Suppressor macrophage (primary cell): ENCODE data around the gene C2orf42.
"Not testable (repeated sequence)": the region's sequence is repeated elsewhere in the genome, so short reads cannot be mapped to it uniquely, and the experiment has no call there.

Experiments
- DNase-seq, 4 experiments: peaks; one replicate each; pipeline ENCODE4 v3.0.0-alpha.2; 2020 to 2022
- total RNA-seq, 17 experiments: gene quantifications; one replicate each; lab custom pipeline; 2026; ENCODE audit warnings: mixed read lengths in 6 of 17, inconsistent platforms in 3 of 17; lab: John Stamatoyannopoulos, UW

The C2orf42 gene
- total RNA-seq: 4.9 to 11.0 (median 9.0) reads per million in 17 experiments

- peak; percentile 98 to 99 (median 98) for DNase-seq
Measured at GRCh38 chr2:70190418-70191243, at the start of gene C2orf42. Gene C2orf42 (minus strand): TSS chr2:70191019. CDS start chr2:70181985, 9,034 bp downstream.

GRCh38 chr2:70240599-70240998, 49.8 kb upstream of the C2orf42 start:
- no peak for DNase-seq

- no peak for DNase-seq
Measured at GRCh38 chr2:70233926-70234325, 43.1 kb upstream of the C2orf42 start.

GRCh38 chr2:70226781-70227180, 36.0 kb upstream of the C2orf42 start:
- DNase-seq: peak in 1 of 4 experiments; percentile 12

GRCh38 chr2:70223305-70223704, 32.5 kb upstream of the C2orf42 start:
- not testable (repeated sequence) for DNase-seq

- DNase-seq: no peak
Measured at GRCh38 chr2:70214953-70215549, 24.2 kb upstream of the C2orf42 start.

GRCh38 chr2:70214365-70214764, 23.5 kb upstream of the C2orf42 start:
- no peak for DNase-seq

- no peak for DNase-seq
Measured at GRCh38 chr2:70212298-70212932, 21.6 kb upstream of the C2orf42 start.

GRCh38 chr2:70211595-70211994, 20.8 kb upstream of the C2orf42 start:
- DNase-seq: no peak

GRCh38 chr2:70204452-70204851, 13.6 kb upstream of the C2orf42 start:
- DNase-seq: no peak

- DNase-seq: no peak
Measured at GRCh38 chr2:70203086-70203485, 12.3 kb upstream of the C2orf42 start.

- DNase-seq: no peak
Measured at GRCh38 chr2:70202236-70202806, 11.5 kb upstream of the C2orf42 start.

- DNase-seq: no peak
Measured at GRCh38 chr2:70201831-70202230, 11.0 kb upstream of the C2orf42 start.

GRCh38 chr2:70201225-70201768, 10.5 kb upstream of the C2orf42 start:
- no peak for DNase-seq

- DNase-seq: peak in 1 of 4 experiments; percentile 5
Measured at GRCh38 chr2:70199320-70199864, 8.6 kb upstream of the C2orf42 start.

GRCh38 chr2:70192516-70192915, 1.7 kb upstream of the C2orf42 start:
- DNase-seq: no peak

GRCh38 chr2:70191244-70191735, 471 bp upstream of the C2orf42 start:
- DNase-seq: no peak

GRCh38 chr2:70188460-70188859, 2.4 kb downstream of the C2orf42 start:
- no peak for DNase-seq

GRCh38 chr2:70187170-70187569, 3.6 kb downstream of the C2orf42 start:
- DNase-seq: not testable (repeated sequence)

GRCh38 chr2:70182689-70183088, 8.1 kb downstream of the C2orf42 start:
- DNase-seq: peak in 3 of 4 experiments; percentile 10 to 31 (median 13)

- no peak for DNase-seq
Measured at GRCh38 chr2:70181363-70181956, 9.4 kb downstream of the C2orf42 start.

GRCh38 chr2:70173520-70173919, 17.3 kb downstream of the C2orf42 start:
- DNase-seq: no peak
